Stimulated activated CD4-positive, alpha-beta T cell treated with anti-CD3 and anti-CD28 coated beads, Interleukin-1b, Interleukin-23, amount 100 ng/mL, for 24 hours (primary cell): ENCODE measurements around the gene POLR3C.

ENCODE experiments used
- DNase-seq, 4 experiments: peaks; one replicate each; pipeline ENCODE4 v3.0.0-alpha.2; 2020; ENCODE audit warnings: low read depth in 4 of 4, low spot score in 1 of 4

Gene POLR3C

GRCh38 chr1:145863282-145864018 lies 39.5 kb downstream of the POLR3C start:
- no peak for DNase-seq

- DNase-seq = no peak
Measured at GRCh38 chr1:145868232-145868631, 44.2 kb downstream of the POLR3C start.

GRCh38 chr1:145871994-145872924 lies 48.3 kb downstream of the POLR3C start:
- DNase-seq = peak in 2 of 4 experiments; percentile 11 to 17

GRCh38 chr1:145874646-145875045 lies 50.6 kb downstream of the POLR3C start:
- no peak for DNase-seq

- no peak for DNase-seq
Measured at GRCh38 chr1:145877923-145878486, 54.0 kb downstream of the POLR3C start.

GRCh38 chr1:145878724-145879123 lies 54.7 kb downstream of the POLR3C start:
- no peak for DNase-seq

- DNase-seq = no peak
Measured at GRCh38 chr1:145879775-145880174, 55.8 kb downstream of the POLR3C start.

- no peak for DNase-seq
Measured at GRCh38 chr1:145884675-145885074, 60.7 kb downstream of the POLR3C start.

GRCh38 chr1:145885738-145886287 lies 61.8 kb downstream of the POLR3C start, which contains the start of gene ANKRD35:
Gene ANKRD35 (minus strand): TSS chr1:145885866. CDS start chr1:145885758, 108 bp downstream.
- DNase-seq = peak; percentile 68 to 85 (median 76)

- DNase-seq = no peak
Measured at GRCh38 chr1:145886390-145886789, 62.4 kb downstream of the POLR3C start.

GRCh38 chr1:145886816-145887215 lies 62.8 kb downstream of the POLR3C start:
- DNase-seq = no peak

- no peak for DNase-seq
Measured at GRCh38 chr1:145887631-145888030, 63.6 kb downstream of the POLR3C start.

- DNase-seq = no peak
Measured at GRCh38 chr1:145889722-145890121, 65.7 kb downstream of the POLR3C start.

GRCh38 chr1:145891143-145891542 lies 67.1 kb downstream of the POLR3C start:
- DNase-seq = no peak

GRCh38 chr1:145891587-145892485 lies 67.8 kb downstream of the POLR3C start:
- DNase-seq = peak in 2 of 4 experiments; percentile 24 to 38

- no peak for DNase-seq
Measured at GRCh38 chr1:145892486-145893087, 68.6 kb downstream of the POLR3C start.

GRCh38 chr1:145893306-145894055 lies 69.5 kb downstream of the POLR3C start:
- DNase-seq = no peak
